NCI-H1436 treated with DMSO at 0.1 percent for 48 hours (cell line): Measurements from ENCODE around the gene TEAD3.
"Not testable (repeated sequence)": the region's sequence is repeated elsewhere in the genome, so short reads cannot be mapped to it uniquely, and the experiment has no call there.

Experiments used
- DNase-seq: peaks from one replicate; lab custom pipeline; 2025; lab: John Stamatoyannopoulos, UW

Gene TEAD3

GRCh38 chr6:35449287-35449881 lies 47.5 kb downstream of the TEAD3 start:
- DNase-seq, result peak; percentile 6

- no peak for DNase-seq
Observed at GRCh38 chr6:35448191-35448590, 48.7 kb downstream of the TEAD3 start.

- DNase-seq, result no peak
Observed at GRCh38 chr6:35445691-35446090, 51.2 kb downstream of the TEAD3 start.

GRCh38 chr6:35443341-35444030 lies 53.4 kb downstream of the TEAD3 start:
- DNase-seq, result no peak

GRCh38 chr6:35442693-35443092 lies 54.2 kb downstream of the TEAD3 start:
- DNase-seq, result no peak

GRCh38 chr6:35441642-35442041 lies 55.2 kb downstream of the TEAD3 start:
- no peak for DNase-seq

- no peak for DNase-seq
Observed at GRCh38 chr6:35441205-35441604, 55.7 kb downstream of the TEAD3 start.

- DNase-seq, result no peak
Observed at GRCh38 chr6:35439308-35439707, 57.6 kb downstream of the TEAD3 start.

GRCh38 chr6:35438378-35439065 lies 58.4 kb downstream of the TEAD3 start:
- DNase-seq, result not testable (repeated sequence)

GRCh38 chr6:35436071-35436857 lies 60.6 kb downstream of the TEAD3 start:
- DNase-seq, result no peak

GRCh38 chr6:35435074-35435837 lies 61.6 kb downstream of the TEAD3 start:
- no peak for DNase-seq

- DNase-seq, result not testable (repeated sequence)
Observed at GRCh38 chr6:35432702-35433101, 64.2 kb downstream of the TEAD3 start.

- no peak for DNase-seq
Observed at GRCh38 chr6:35432291-35432690, 64.6 kb downstream of the TEAD3 start.

- no peak for DNase-seq
Observed at GRCh38 chr6:35429463-35429862, 67.4 kb downstream of the TEAD3 start.

- DNase-seq, result no peak
Observed at GRCh38 chr6:35428421-35429149, 68.3 kb downstream of the TEAD3 start.

- no peak for DNase-seq
Observed at GRCh38 chr6:35427851-35428321, 69.0 kb downstream of the TEAD3 start.

GRCh38 chr6:35427435-35427834 lies 69.4 kb downstream of the TEAD3 start:
- no peak for DNase-seq

GRCh38 chr6:35426074-35426473 lies 70.8 kb downstream of the TEAD3 start:
- DNase-seq, result no peak

- DNase-seq, result no peak
Observed at GRCh38 chr6:35425284-35425683, 71.6 kb downstream of the TEAD3 start.
